Tongue (tissue), 2 donors: ENCODE results near the gene PTPN22. TPM values are rescaled to one million over a fixed set of nuclear protein-coding genes. Genes with fewer than 3 reads are reported as not detected.

Experiments
- DNase-seq: peaks from one replicate; pipeline ENCODE4 v3.0.0-alpha.2; 2015
- total RNA-seq: library from RNA; depleted of rRNA; stranded (reverse); fragments of >200 nt; gene quantifications from one replicate; pipeline ENCODE4 v1.2.3, GENCODE V29; 2014

The PTPN22 gene
- total RNA-seq = 0.92 TPM

GRCh38 chr1:113871597-113872113 is at the start of gene PTPN22:
TSS of gene PTPN22 (minus strand) at chr1:113871712.
- DNase-seq = peak; percentile 7

GRCh38 chr1:113918243-113918642 is 46.7 kb upstream of the PTPN22 start:
- DNase-seq = no peak

GRCh38 chr1:113917400-113918082 is 46.0 kb upstream of the PTPN22 start:
- DNase-seq = no peak

- no peak for DNase-seq
These were observed 45.5 kb upstream of the PTPN22 start for GRCh38 chr1:113916974-113917373.

GRCh38 chr1:113913887-113914664 is 42.6 kb upstream of the PTPN22 start:
- peak; percentile 42 for DNase-seq

GRCh38 chr1:113913312-113913668 is 41.8 kb upstream of the PTPN22 start:
- DNase-seq = no peak

- DNase-seq = peak; percentile 95
These were observed 41.2 kb upstream of the PTPN22 start for GRCh38 chr1:113912594-113913311.

GRCh38 chr1:113905435-113905861 is 33.9 kb upstream of the PTPN22 start:
- peak; percentile 43 for DNase-seq

GRCh38 chr1:113904674-113905434 is 33.3 kb upstream of the PTPN22 start, which contains the start of the genes AP4B1 and DCLRE1B:
TSS of gene AP4B1 (minus strand) at chr1:113904799. CDS start at chr1:113904717, 82 bp downstream.
TSS of gene DCLRE1B (plus strand) at chr1:113905326. CDS start at chr1:113905587, 261 bp downstream.
- DNase-seq = peak; percentile 100

GRCh38 chr1:113904293-113904673 is 32.8 kb upstream of the PTPN22 start:
- no peak for DNase-seq

GRCh38 chr1:113903501-113904292 is 32.2 kb upstream of the PTPN22 start:
- DNase-seq = no peak

GRCh38 chr1:113901191-113901590 is 29.7 kb upstream of the PTPN22 start:
- no peak for DNase-seq

- DNase-seq = no peak
These were observed 27.6 kb upstream of the PTPN22 start for GRCh38 chr1:113899111-113899510.

GRCh38 chr1:113898241-113898814 is 26.8 kb upstream of the PTPN22 start:
- DNase-seq = no peak

- no peak for DNase-seq
These were observed 24.4 kb upstream of the PTPN22 start for GRCh38 chr1:113895961-113896360.

- no peak for DNase-seq
These were observed 23.6 kb upstream of the PTPN22 start for GRCh38 chr1:113895098-113895497.

- no peak for DNase-seq
These were observed 21.8 kb upstream of the PTPN22 start for GRCh38 chr1:113893267-113893666.

- no peak for DNase-seq
These were observed 20.2 kb upstream of the PTPN22 start for GRCh38 chr1:113891631-113892220.

- DNase-seq = no peak
These were observed 19.3 kb upstream of the PTPN22 start for GRCh38 chr1:113890816-113891215.
